OCI-LY3 (cell line): Measurements from ENCODE around the gene TRIM4.

Experiments used
- CTCF ChIP-seq: fragments of 200-600, 300-600 bp; sonication (generic); IDR thresholded peaks from 2 replicates; pipeline ENCODE4 v1.5.1; 2014; ENCODE audit warnings: antibody characterized with exemption, low read length, low read depth
- EZH2phosphoT487 ChIP-seq: fragments of 200-600 bp; shearing (Covaris generic); IDR thresholded peaks from 2 replicates; pipeline ENCODE4 v1.6.1; 2018; ENCODE audit warnings: antibody characterized with exemption, mixed run types, low read depth

GRCh38 chr7:99898836-99899235, 20.5 kb downstream of the TRIM4 start:
- TF ChIP-seq CTCF = no peak
- no peak for TF ChIP-seq EZH2phosphoT487
